Peyer's patch (tissue), 4 donors: Measurements from ENCODE around the gene TANGO2.

Source experiments
- CTCF ChIP-seq, 6 experiments: fragments of 450-650 bp in 4 of 6; fragments of 200-600 bp in 2 of 6; sonication (generic) in 1 of 6; IDR thresholded peaks; one replicate each; pipeline ENCODE4 v1.5.1; 2017 to 2019; ENCODE audit warnings: antibody characterized with exemption in 6 of 6, mild to moderate bottlenecking in 3 of 6, moderate library complexity in 1 of 6
- POLR2A ChIP-seq, 2 donors: fragments of 450-650 bp; IDR thresholded peaks; one replicate each; pipeline ENCODE4 v1.5.1; 2017; ENCODE audit warnings: antibody characterized with exemption in 2 of 2, mild to moderate bottlenecking in 2 of 2, moderate library complexity in 2 of 2

GRCh38 chr22:19988965-19989724, 31.8 kb upstream of the TANGO2 start:
- TF ChIP-seq CTCF (IDR thresholded peaks at IDR 0.05) = no peak
- TF ChIP-seq POLR2A (IDR thresholded peaks at IDR 0.05) = no peak
